K562 (cell line): Measurements from ENCODE around the gene SLC35D2. TPM values are rescaled to one million over a fixed set of nuclear protein-coding genes. Genes with fewer than 3 reads are reported as not detected.
A peak's percentile ranks its signal among the peaks of the same experiment; 100 is the strongest.

Source experiments
- ARID2 ChIP-seq: fragments of 450-650 bp; IDR thresholded peaks from 2 replicates; pipeline ENCODE4 v1.6.1; 2017; ENCODE audit warnings: antibody characterized with exemption, mild to moderate bottlenecking
- ATF7 ChIP-seq: fragments of 450-650 bp; IDR thresholded peaks from 2 replicates; pipeline ENCODE4 v1.7.1; 2014; ENCODE audit warnings: mild to moderate bottlenecking, moderate library complexity
- CREBBP ChIP-seq: IDR thresholded peaks from one replicate; pipeline ENCODE4 v1.6.1; 2012; ENCODE audit warnings: low read depth, mild to moderate bottlenecking, control low read depth, inconsistent platforms, low read length
- DDX20 ChIP-seq: fragments of 450-650 bp; IDR thresholded peaks from 2 replicates; pipeline ENCODE4 v1.6.1; 2016; ENCODE audit warnings: missing genetic modification characterization, low read depth, mild to moderate bottlenecking, missing compliant biosample characterization, moderate library complexity
- DMBX1 ChIP-seq: fragments of 250-450 bp; sonication (Bioruptor Pico); IDR thresholded peaks from 2 replicates; pipeline ENCODE4 v1.8.0; 2022; ENCODE audit warnings: inconsistent platforms, mild to moderate bottlenecking, moderate library complexity, borderline replicate concordance
- ETS2 ChIP-seq: IDR thresholded peaks from 2 replicates; pipeline ENCODE4 v1.6.1; 2016; ENCODE audit warnings: borderline replicate concordance, missing genetic modification characterization, mild to moderate bottlenecking, moderate library complexity, missing compliant biosample characterization; ENCODE audit not compliant: poor library complexity, severe bottlenecking
- GMEB1 ChIP-seq: fragments of 250-450 bp; sonication (Bioruptor Pico); IDR thresholded peaks from 2 replicates; pipeline ENCODE4 v1.4.0; 2020; ENCODE audit warnings: mild to moderate bottlenecking
- HNRNPH1 ChIP-seq: fragments of 200-400 bp; formaldehyde crosslinking; optimal IDR thresholded peaks from 2 replicates; pipeline ENCODE3; 2017; ENCODE audit warnings: low read depth, mild to moderate bottlenecking, low read length, moderate library complexity
- LARP7 ChIP-seq: fragments of 450-650 bp; IDR thresholded peaks from 2 replicates; pipeline ENCODE4 v1.6.1; 2016
- MYBL2 ChIP-seq, 2 experiments: fragments of 450-650 bp in 1 of 2; sonication (generic) in 1 of 2; formaldehyde crosslinking in 1 of 2; IDR thresholded peaks; 2 replicates each; pipeline versions ENCODE4 v1.6.1 to v1.8.1; 2017 to 2022; ENCODE audit warnings: borderline replicate concordance in 1 of 2, inconsistent platforms in 1 of 2, low read depth in 1 of 2, mild to moderate bottlenecking in 1 of 2, missing genetic modification reagents in 1 of 2, moderate library complexity in 1 of 2
- NCOA4 ChIP-seq: fragments of 450-650 bp; IDR thresholded peaks from 2 replicates; pipeline ENCODE4 v1.6.1; 2018; ENCODE audit warnings: mild to moderate bottlenecking; ENCODE audit not compliant: partially characterized antibody
- NFIX ChIP-seq: fragments of 250-450 bp; sonication (Bioruptor Pico); IDR thresholded peaks from 2 replicates; pipeline ENCODE4 v1.4.0; 2020; ENCODE audit warnings: low read depth, mild to moderate bottlenecking, moderate library complexity
- PATZ1 ChIP-seq: fragments of 250-450 bp; sonication (Bioruptor Pico); IDR thresholded peaks from 2 replicates; pipeline ENCODE4 v1.5.0; 2020; ENCODE audit warnings: mild to moderate bottlenecking, borderline replicate concordance
- PKNOX1 ChIP-seq: fragments of 450-650 bp; IDR thresholded peaks from 2 replicates; pipeline ENCODE4 v1.6.1; 2016
- SP1 ChIP-seq: sonication (generic); formaldehyde crosslinking; IDR thresholded peaks from 2 replicates; pipeline ENCODE4 v1.8.1; 2022; ENCODE audit warnings: mild to moderate bottlenecking, missing genetic modification reagents
- TEAD1 ChIP-seq, 2 experiments: fragments of 450-650 bp in 1 of 2; sonication (generic) in 1 of 2; formaldehyde crosslinking; IDR thresholded peaks; 2 replicates each; pipeline versions ENCODE4 v1.4.0 to v1.8.0; 2020 to 2022; ENCODE audit warnings: mild to moderate bottlenecking in 2 of 2, missing genetic modification reagents in 1 of 2
- XRCC4 ChIP-seq: IDR thresholded peaks from one replicate; pipeline ENCODE4 v1.6.1; 2011; ENCODE audit not compliant: insufficient read depth, insufficient read length; ENCODE audit errors: extremely low read depth
- ZKSCAN1 ChIP-seq: fragments of 150-350 bp; IDR thresholded peaks from 2 replicates; pipeline ENCODE4 v1.6.1; 2016; ENCODE audit warnings: low read depth, low read length
- polyA plus RNA-seq, 8 experiments: library from polyadenylated mRNA; depleted of rRNA in 4 of 8; stranded (reverse) in 5 of 8; unstranded in 3 of 8; fragments of >200 nt; fragmentation: Nextera tagmentation in 2 of 8; fragmentation: Illumina TruSeq in 1 of 8; extraction: Ambion mirVana in 2 of 8; extraction: Trizol in 1 of 8; gene quantifications; 2 replicates each; pipeline versions ENCODE4 v1.2.1 to v1.2.3, GENCODE V29; 2011 to 2014; ENCODE audit warnings: inconsistent platforms in 1 of 8, missing spikeins in 1 of 8
- total RNA-seq, 7 experiments: library from RNA; depleted of rRNA in 6 of 7; stranded (reverse); fragments of >200 nt in 6 of 7; fragmentation: Illumina TruSeq in 2 of 7; extraction: Trizol in 2 of 7; gene quantifications; 2 replicates each; pipeline versions ENCODE4 v1.2.1 to v1.2.3, GENCODE V29; 2011 to 2021; ENCODE audit warnings: low replicate concordance in 1 of 7
- TF ChIP-seq, protein P1 (sequence below): fragments of 450-650 bp; IDR thresholded peaks from 2 replicates; pipeline ENCODE4 v1.6.1; 2016; ENCODE audit warnings: mild to moderate bottlenecking

The SLC35D2 gene
- total and polyA plus RNA-seq, 9 of the 15 experiments (the other 6 are each of a cell fraction or from before 2014, with no cell fraction given) = 2.9 to 14.9 (median 11.7) TPM

DNA sequence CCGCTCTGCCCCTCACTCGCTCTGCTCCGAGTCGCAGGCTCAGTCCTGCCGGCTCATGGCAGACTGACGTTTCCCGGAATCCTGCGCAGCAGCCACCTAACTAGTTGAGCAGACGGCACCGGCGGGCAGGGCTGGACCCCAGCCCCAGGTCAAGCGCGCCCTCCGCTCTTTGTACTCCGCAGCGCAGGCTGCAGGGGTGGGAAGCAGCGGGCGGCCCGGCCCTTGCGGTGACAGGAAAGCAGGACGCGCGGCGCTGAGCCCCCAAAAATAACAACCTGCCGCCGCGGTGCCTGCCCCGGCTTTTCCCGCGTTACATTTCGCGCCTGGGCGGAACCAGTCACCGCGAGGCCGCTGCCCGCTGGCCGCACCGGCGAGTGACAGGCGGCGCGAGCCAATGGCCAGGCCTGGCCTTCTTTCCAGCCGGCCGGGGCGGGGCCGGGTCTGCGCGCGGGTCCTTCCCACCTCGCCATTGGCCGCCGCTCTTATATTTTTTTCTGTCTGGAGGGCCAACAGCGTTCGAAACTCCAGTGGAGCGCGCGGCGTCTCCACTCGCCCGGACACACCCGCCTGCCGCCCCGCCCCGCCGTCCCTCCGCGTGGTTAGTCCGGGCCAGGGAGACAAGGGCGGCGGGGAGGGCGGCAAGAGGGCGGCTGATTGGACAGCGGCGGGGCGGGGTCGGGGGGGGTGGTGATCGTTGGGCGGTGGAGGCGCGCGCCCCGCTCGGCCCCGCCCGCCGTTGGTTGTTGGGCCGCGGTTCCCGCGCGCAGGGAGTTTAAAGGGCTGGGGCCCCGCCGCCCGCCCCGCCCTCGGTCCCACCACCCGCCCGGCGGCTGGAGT, 34.8 kb upstream of the SLC35D2 start, which contains the start of gene ZNF367 (continued):
- peak; percentile 33 for TF ChIP-seq MYBL2 (IDR thresholded peaks at IDR 0.05; ENCODE audit: low read depth)
- no peak for TF ChIP-seq MYBL2 (CRISPR knock-in tag; IDR thresholded peaks at IDR 0.05; ENCODE audit: borderline replicate concordance)
- no peak for TF ChIP-seq GMEB1 (CRISPR knock-in tag)
- no peak for TF ChIP-seq XRCC4
- peak; percentile 57 for TF ChIP-seq ATF7
- no peak for TF ChIP-seq ARID2
- TF ChIP-seq PKNOX1 = peak; percentile 99
- peak in 1 of 2 experiments; percentile 83; a peak in 2 of 4 replicates for TF ChIP-seq TEAD1 (CRISPR knock-in tag; IDR thresholded peaks at IDR 0.05)
- no peak for TF ChIP-seq PATZ1 (CRISPR knock-in tag)
- TF ChIP-seq HNRNPH1 = no peak
- no peak for TF ChIP-seq DMBX1 (CRISPR knock-in tag)
- TF ChIP-seq, protein P1, sequence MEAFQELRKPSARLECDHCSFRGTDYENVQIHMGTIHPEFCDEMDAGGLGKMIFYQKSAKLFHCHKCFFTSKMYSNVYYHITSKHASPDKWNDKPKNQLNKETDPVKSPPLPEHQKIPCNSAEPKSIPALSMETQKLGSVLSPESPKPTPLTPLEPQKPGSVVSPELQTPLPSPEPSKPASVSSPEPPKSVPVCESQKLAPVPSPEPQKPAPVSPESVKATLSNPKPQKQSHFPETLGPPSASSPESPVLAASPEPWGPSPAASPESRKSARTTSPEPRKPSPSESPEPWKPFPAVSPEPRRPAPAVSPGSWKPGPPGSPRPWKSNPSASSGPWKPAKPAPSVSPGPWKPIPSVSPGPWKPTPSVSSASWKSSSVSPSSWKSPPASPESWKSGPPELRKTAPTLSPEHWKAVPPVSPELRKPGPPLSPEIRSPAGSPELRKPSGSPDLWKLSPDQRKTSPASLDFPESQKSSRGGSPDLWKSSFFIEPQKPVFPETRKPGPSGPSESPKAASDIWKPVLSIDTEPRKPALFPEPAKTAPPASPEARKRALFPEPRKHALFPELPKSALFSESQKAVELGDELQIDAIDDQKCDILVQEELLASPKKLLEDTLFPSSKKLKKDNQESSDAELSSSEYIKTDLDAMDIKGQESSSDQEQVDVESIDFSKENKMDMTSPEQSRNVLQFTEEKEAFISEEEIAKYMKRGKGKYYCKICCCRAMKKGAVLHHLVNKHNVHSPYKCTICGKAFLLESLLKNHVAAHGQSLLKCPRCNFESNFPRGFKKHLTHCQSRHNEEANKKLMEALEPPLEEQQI = no peak
- TF ChIP-seq NCOA4 = no peak
- no peak for TF ChIP-seq DDX20 (tag)
- TF ChIP-seq ZKSCAN1 = no peak
- no peak for TF ChIP-seq ETS2
- TF ChIP-seq LARP7 = no peak
- TF ChIP-seq NFIX = no peak
- TF ChIP-seq SP1 (CRISPR knock-in tag) = peak; percentile 81
- no peak for TF ChIP-seq CREBBP
